SHP77 (cell line): ENCODE results near the gene PTGDS.

Experiments
- DNase-seq, 2 experiments: peaks; one replicate each; lab custom pipeline; 2025; lab: John Stamatoyannopoulos, UW

Gene PTGDS

DNA sequence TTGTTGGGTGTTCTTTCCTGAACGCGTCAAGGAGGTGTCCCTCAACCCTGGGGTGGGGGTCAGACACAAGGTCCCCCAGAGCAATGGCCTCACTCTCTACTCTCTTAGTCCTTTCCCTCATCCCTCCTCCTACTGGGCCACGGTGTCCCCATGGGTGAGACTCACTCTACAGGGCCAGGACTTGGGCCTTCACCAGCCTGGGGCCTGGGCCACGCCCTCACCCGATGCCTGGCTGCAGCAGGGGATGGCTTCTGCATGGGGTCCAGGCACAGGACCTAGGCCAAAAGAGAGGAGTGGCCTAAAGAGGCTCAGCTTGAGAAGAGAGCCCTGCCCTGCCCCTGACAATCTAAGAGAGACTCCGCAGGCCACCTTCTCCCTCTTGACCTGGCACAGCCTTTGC, 19.4 kb upstream of the PTGDS start:
- DNase-seq, result no peak

DNA sequence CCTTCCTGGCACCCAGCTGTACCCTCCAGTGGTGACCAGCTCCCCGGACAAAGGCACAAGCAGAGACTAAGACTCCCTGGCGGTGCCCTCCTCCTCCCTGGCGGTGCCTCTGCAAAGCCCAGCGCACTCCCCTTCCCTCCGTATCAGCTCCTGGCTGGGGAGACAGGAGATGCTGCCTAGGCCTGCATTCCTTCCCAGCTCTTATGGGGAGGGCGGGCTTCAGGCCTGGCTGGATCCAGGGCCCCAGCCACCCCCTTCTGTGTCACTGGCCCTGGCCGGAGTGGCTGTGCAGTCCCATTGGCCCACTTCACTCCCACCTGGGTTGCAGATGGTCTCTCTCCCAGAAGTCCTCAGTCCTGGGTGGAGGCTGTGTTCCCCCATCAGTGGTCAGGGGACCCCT, 18.8 kb upstream of the PTGDS start:
- DNase-seq, result no peak

DNA sequence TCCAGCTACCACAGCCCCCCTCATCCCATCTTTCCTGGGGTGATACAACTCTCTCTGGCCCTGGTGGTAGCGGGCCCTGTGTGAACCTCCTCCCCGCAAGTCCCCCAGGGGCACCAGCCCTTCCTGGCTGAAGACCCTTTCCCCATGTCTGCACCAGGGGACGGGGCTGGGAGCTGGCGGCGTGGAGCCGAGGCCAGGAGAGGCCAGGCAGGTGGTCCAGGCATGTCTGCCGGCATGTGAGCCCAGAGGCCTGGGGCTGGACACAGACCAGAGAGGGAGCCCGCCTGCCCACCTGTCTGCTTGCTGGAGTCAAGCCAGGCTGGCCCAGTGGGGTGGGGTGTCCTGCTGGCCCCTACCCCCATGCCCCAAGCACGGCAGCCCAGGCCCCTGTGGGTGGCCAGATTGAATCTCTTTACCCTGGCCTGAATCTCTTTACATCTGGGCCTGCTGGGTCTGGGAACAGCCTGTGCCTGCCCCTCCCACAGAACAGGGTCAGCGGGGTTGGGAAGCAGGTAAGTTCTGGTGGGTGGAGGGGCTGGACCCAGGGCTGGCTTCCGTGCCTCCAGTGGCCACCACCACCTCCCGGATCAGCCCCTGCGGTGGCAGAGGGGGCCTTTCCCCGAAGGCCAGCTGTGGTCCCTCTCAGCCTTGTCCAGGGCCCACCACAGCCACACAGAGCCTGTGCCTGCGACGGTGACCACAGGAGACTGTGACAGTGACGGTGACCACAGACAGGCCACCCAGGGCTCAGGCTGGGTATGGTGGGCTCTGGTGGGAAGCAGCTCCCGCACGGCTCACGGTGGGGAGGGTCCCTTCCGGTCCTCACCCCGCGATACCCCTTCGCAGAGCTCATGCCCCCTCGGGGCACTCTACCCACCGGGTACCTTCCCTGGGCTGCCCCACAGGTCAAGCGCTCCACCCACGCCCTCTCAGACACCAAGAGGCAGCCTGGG, 18.1 kb upstream of the PTGDS start:
- no peak for DNase-seq

DNA sequence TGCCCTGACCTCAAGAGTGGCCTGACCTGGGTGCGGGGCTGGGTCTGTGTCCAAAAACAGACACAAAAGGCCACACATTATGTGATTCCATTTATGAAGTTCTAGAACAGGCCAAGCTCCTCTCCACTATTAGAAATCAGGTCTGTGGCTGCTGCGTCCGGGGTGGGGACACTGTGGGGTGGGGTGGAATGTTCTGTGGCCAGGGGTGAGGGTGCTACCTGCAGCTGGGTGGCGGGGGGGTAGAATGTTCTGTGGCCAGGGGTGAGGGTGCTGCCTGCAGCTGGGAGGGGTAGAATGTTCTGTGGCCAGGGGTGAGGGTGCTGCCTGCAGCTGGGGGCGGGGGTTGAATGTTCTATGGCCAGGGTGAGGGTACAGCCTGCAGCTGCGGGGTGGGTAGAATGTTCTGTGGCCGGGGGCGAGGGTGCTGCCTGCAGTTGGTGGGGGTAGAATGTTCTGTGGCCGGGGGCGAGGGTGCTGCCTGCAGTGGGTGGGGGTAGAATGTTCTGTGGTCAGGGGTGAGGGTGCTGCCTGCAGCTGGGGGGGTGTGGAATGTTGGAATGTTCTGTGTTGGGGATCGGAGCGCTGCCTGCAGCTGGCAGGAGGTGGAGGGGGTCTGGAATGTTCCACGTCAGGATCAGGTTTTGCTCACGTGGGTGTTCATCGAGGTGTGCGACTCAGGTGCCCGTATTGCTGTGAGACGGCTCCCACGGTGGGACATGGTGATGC, 16.9 kb upstream of the PTGDS start:
- no peak for DNase-seq

DNA sequence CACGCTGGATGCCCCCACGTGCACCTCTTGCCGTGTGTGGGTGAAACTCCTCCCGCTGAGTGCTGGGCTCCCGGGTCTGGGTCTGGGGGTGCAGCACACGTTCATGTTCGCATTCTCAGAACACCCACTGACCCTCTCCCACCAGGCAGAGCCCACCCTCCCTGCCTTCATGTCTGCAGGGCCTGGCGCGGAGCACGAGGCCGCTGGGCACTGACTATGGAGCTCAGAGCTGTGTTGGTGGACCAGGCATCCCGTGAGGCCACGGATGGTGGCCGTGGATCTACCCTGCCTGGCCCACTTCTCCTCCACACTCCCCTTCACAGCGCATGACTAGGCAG, 16.4 kb upstream of the PTGDS start:
- DNase-seq, result no peak

DNA sequence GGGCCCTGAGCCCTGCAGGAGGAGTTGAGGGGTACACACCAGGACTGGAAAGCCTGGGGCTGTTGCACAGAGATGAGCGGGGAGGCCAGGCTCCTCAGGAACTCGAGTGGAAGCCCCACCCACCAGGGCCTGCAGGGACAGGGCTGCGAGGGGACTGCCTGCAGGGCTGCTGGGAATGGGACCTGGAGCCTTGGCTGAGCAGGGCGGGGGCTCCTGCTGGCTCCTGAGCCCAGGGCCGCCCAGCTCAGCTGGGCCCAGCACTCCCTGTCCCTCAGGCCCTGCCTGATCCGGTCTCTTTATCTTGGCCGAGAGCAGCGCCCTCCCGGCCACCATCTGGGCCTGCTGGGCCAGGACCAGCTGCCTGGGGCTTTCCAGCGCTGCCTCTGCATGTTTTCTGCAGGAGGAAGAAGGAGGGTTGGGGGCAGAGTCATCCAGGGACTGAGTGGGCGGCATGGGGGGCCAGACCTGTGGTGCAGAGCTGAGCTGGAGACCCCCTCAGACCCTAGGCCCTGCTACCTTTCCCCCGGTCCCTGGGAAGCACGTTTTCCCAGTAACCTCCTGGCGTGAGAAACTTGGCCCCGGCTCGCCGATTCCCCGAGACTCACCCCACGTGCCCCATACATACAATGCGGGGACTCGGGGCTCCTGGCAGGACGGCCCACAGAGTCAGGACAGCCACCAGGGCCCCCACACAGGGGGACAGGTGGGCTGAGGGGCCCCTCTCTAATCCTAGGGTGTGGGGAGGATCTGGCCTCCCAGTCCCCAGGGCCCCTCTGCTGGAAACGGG, 15.8 kb upstream of the PTGDS start:
- no peak for DNase-seq

DNA sequence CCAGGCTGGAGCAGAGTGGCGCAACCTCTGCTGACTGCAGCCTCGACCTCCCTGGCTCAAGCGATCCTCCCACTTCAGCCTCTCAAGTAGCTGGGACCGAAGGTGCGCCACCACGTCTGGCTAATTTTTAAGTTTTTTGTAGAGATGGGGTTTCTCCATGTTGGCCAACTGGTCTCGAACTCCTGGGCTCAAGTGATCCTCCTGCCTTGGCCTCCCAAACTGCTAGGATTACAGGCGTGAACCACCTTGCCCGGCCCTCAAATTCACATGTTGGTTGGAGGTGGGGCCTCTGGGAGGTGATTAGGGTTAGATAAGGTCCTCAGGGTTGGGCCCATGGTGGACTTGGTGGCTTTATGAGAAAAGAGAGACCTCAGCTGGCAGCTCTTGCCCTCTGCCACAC, 15.1 kb upstream of the PTGDS start:
- DNase-seq, result no peak

DNA sequence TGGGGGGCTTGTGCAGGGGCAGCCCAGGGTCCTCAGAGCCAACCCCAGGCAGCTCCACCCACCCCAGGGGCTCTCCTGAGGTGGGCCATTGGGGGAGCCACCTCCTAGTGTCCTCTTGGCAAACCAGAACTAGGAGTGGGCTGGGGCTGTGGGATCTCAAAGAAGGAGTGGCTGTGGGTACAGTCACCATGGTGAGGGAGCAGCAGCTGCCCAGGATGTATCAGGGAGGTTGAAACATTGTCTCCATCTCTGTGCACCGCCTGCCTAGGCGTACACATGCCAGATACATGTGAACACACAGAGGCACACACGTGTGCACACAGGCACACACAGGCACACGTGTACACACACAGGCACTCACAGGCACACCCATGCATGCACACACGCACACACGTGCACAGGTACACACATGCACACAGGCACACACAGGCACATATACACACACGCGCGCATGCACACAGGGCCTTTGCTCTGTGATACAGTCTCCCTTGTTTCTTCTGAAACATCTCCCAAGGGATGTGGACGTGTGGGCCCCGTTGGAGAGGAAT, 14.5 kb upstream of the PTGDS start:
- no peak for DNase-seq

DNA sequence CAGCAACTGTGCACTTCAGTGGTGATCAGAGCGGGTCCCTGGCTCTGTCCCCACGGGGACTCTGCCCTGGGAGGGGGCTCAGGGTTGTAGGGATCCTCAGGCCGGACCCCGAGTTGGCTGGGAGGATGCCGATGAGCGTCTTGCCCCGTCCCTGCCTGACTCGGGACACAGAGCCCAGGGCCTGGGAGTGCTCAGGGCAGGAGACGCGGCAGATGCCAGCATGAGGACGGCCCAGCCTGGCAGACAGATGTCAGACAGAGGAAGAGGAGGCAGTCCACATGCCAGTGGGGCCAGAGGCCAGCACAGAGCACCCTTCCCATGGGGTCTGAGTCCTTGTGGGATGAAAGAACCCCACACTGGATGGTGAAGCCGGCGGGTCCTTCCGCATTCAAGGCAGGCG, 14.0 kb upstream of the PTGDS start:
- no peak for DNase-seq

DNA sequence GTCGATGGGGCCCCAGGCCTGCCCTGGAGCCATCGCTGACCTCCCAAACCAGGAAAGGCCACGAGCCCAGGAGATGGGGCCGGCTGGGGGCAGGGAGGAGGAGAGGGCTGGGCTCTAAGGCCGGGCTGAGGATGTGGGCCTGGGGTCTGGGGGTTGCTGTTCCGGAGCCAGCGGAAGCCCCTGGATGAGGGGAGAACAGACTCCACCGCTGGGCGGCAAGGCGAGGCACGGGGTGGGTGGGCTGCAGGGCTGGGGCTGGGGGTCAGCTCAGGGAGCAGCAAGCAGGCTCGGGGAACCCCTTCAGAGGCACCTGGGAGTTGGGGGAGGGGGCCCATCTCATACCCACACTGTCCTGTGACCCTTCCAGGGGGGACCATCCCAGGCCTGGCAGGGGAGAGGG, 13.6 kb upstream of the PTGDS start:
- no peak for DNase-seq

DNA sequence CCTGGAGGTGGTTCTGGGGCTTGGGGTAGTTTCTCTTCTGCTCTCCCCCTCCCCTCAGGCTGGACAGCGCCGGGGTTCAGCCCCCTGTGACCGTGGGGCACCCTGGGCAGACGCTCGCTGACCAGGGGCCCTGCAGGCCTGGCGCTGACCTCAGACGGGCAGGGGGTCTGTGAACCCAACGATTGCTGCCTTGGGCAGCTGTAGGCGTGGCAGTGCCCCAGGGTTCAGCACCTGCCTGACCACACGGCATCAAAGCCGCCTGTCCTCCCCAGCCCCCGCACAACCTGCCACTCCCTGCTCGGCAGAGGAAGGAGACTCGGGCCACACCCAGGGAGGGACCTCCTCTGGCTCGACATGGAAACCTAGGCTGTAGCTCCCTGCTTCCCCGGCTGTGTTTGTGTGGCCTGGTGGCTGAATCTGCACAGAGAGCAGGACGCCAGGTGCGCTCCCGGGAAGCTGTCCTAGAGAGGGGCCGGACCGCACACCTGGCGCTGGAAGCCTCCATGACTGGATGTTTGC, 13.1 kb upstream of the PTGDS start:
- DNase-seq, result peak in 1 of 2 experiments; percentile 59

DNA sequence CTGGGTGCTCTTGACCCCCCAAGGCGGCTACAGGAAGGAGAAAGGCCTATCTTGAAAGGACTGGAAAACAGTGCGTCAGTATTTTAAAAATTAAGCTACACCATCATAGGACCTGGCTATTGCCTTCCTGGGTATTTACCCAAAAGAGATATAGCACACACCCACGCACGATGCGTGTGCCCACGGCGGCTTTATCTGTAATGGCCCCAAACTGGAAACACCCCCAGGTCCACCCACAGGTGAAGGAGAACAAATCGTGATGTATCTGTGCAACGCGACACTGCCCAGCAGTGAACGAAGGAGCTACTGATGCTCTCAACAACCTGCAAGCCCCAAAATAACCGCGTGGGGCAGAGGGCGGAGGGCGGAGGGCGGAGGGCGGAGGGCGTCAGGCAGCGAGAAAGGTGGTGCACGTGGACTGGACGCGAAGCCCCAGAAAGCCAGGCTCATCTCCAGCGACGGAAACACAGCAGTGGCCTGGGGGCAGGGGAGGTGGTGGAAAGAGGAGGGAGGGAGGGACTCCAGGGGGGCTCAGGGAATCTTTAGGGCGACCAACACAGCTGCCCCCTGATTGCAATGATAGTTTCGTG, 12.4 kb upstream of the PTGDS start:
- no peak for DNase-seq

DNA sequence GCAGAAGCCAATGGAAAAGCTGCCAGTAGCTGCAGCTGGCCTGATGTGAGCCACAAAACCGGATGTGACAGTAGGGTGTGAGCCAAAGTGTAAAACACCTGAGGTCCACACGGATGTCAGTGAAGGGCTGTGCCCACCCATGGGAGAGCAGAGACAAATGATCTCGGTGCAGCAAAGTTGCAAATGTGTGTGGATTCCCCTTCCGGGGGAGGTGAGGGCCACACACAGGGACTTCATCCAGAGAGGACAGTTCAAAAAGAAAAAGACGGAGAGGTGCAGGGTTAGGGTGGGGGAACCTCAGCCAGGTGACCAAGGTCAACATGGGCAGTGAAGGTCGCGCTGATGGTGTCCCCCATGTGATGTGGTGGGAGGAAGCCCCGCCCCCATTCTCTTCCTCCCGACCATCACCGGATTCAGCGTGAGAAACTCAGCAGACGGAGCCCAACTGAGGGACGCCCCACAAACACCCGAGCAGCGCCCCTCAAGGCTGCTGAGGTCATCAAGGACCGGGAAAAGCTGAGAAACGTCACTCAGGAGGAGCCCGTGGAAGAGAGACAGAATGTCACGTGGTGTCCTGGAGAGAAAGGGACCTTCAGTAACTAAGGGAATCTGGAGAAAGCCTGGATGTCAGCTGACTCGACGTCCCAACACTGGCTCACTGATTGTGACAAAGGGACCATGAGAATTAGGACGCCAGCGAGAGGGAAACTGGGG, 11.4 kb upstream of the PTGDS start:
- no peak for DNase-seq

DNA sequence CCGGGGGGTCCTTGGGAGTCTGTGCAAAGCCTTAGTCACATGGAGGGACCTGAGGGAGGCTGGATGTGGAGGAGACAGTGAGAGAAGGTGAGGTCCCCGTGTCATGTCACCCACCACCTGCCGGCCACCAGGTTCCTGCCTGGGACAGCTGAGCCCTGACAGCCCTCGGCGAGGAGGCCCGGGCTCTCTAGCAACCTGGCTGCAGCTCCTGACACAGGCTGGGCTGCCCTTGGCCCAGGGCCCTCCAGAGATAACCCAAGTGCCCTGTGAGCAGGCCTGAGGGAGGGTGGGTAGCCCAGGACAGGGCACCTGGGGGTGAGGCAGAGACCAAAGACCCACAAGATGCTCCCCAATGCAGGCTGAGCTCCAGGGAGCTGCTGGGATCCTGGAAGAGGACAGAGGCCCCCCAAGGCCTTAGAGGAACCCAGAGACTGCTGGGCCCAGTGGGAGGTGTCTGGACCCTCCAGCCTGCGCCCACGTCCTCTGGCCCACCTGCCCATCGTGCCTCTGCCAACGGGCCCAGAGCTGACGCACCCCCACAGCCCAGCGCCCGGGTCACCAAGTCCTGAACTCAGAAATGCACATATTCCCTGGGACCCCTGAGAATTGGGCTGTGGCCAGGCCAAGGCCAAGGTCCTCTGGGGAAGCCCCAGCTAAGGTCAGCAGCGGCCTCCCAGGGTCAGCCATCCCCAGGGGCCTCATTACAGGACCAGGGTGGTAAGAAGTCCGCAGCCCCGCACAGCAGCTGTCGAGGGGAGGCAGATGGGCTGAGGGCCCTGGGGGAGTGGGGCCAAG, 8.8 kb upstream of the PTGDS start:
- DNase-seq, result no peak

DNA sequence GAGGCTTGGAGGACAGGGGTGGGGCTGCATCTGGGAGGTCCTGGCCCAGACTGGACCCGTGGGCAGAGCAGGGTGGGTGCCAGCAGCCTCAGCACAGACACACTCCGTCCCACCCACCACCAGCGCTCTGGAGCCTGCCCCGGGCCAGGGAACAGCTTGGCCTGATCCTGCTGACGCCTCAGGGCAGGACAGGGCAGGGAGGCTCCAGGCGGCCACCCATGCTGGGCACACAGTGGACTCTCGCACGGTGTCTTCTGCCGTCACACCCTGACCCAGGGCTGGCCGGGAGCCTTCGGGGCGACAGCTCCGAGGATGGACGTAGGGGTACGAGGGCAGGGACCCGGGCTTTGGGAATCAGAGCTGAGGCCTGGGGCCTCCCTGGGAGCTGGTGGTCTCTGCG, 8.2 kb upstream of the PTGDS start:
- DNase-seq, result no peak

DNA sequence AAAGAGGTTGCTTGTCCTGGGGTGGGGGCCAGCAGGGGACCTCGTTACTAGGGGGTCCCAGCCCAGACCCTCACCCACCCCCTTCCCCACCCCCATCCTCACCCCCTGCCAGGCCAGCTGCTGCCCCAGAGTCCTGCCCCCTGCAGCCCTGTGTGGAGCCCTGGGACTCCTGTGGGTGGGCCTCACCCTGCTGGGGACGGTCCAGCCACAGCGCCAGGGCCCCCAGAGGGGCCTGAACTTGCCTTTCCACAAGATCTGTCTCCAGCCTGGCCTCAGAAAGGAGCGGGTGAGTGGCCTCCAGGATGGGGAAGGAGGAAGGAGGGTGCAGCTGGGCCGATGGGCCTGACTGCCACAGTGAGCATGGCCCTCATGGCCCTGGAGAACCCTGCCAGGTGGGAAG, 7.5 kb upstream of the PTGDS start:
- no peak for DNase-seq

DNA sequence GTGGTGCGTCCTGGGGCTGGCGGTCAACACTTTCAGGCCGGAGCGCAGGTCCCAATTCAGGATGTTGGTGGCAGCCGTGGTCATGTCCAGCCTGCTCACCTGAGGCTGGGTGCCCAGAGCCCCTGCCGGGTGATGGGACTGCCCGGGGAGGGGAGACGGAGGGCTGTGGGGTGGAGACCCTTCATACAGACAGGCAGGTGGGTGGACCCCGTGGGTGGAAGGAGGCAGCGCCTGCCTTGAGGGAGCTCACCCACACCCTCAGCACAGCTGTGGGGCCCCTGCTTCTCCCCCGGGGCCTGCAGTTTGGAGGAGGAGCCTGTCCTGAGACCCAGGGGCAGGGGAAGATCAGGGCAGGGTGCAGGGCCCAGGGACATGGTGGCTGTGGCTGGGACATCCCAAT, 6.9 kb upstream of the PTGDS start:
- no peak for DNase-seq

DNA sequence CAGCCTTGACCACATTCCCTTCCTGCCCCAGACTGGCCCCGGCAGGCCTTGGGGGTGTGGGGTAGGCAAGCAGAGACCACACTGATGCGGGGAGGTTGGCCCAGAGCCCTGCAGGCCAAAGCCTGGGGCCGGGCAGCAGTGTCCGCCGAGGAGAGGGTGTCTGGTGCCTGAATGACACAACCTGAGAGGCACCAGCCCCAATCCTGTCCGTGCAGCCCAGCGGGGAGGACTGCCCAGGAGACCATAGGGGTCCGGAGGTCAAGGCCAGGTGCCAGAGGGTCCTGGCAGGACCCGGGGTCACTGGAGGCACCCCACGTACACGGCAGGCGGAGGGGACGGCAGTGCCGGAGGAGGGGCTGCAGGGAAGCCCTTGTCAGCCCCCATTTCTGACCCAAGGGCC, 5.6 kb upstream of the PTGDS start:
- no peak for DNase-seq

DNA sequence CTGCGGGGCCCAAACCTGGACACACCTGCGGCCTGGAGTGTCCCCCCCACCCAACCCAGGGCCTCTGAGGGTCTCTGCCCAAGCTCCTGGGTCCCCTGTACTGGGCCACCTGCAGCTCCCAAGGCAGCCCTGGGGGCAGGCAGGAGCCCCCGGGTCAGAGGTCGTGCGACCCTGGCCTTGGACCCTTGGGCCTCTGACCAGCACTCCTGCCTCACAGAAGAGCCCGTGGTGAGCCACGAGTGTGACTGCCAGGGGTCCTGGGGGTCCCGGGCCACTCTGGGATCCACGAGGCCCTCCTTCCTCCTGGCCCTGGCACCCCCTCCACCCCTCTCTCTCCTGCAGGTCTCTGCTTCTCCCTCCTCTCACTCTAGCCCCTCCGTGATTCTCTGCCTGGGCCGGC, 5.0 kb upstream of the PTGDS start:
- no peak for DNase-seq

DNA sequence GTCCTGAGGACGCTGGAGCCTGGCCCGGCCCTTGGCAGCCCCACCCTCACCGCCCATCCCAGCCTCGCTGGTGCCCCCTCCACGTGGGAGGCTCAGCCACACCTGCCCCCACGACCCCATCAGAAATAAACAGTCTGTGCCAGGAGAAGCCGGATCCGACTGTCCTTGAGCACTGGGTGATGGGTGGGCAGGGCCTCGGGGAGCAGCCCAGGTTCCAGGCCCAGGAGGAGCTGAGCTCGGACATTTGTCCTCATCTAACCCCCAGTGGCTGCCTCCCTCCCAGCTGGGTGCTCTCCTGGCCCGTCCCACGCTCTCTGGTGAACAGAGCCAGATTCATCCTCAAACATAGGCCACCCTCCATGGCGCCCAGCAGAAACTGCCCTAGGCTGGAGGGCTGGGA, 4.6 kb upstream of the PTGDS start:
- DNase-seq, result no peak
